Ecto neural progenitor cell (in vitro differentiated cells): ENCODE data around the gene AMPD3.

Experiments
- DNase-seq: peaks from one replicate; pipeline ENCODE4 v3.0.0-alpha.2; 2018; ENCODE audit warnings: low spot score

The AMPD3 gene

DNA sequence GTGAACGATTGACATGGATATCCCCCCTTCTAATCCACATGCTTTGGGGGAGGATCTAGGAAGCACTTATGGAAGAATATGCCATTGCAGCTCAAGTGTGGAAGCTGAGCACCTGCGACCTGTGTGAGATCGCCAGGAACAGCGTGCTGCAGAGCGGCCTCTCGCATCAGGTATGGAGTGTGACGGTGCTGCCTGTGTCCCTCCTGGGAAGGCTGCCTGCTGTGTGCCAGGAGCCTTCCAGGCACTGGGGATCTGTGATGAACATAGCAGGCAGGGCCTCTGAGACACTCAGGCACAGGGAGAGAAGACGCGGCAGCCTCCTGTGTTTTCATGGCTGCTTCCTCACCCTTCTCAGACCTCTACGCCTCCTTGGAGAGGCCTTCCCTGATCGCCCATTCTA is 49.4 kb downstream of the AMPD3 start:
- DNase-seq: no peak

DNA sequence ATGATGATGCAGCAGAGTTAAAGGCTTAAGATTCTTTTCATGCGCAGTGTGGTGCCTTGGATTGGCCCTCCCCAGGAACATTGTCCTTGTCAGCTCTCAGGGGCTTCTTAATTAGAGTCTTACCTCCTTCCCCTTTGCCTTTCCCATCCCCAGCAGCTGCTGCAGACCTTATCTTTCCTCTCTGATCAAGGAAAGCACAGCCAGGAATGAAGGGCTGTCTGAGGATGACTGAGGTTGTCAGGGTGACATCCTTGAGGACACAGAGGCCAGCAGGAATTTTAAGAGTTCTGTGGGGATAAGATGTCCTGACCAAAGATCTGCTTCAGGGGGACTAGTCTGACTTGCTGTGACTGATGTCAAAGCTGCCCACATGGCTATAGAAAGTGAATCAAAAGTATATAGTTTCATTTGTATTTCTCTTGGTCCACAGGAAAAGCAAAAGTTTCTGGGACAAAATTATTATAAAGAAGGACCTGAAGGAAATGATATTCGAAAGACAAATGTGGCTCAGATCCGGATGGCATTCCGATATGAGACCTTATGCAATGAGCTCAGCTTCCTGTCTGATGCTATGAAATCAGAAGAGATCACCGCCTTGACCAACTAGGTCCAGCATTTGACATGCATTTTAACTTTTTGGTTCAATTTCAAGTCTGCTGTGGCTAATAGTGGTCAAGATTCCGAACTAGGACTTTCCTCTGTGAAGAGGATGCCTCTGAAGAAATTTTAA is 50.4 kb downstream of the AMPD3 start:
- DNase-seq: no peak

DNA sequence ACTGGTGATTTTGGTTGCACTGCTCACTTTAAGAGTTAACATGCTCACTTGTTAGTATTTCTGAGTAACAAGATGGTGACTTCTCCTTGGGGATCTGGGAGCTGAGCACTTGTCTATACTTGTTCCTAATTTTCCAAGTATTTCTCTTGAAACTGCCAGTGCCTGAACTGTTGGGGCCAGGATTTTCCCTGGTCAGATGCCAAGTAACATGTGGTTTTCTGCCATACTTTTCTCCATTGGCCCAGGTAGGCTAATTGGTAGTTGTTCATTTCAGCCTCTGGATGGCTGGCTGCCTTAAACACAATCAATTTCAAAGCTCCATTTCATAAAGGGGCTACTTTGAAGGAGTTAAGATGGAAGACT is 50.9 kb downstream of the AMPD3 start:
- DNase-seq: no peak

DNA sequence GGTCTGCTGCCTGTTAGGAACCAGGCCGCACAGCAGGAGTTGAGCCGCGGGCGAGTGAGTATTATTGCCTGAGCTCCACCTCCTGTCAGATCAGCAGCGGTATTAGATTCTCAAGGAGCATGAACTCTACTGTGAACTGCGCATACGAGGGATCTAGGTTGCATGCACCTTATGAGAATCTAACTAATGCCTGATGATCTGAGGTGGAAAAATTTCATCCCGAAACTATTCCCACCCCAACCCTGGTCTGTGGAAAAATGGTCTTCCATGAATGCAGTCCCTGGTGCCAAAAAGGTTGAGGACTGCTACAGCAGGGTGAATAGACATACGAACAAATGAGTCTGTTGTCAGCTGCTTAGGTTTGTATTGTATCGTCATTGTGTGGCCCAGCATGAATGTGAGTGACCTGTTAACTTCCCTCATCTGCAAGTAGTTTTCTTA is 56.1 kb downstream of the AMPD3 start:
- DNase-seq: peak; percentile 68

DNA sequence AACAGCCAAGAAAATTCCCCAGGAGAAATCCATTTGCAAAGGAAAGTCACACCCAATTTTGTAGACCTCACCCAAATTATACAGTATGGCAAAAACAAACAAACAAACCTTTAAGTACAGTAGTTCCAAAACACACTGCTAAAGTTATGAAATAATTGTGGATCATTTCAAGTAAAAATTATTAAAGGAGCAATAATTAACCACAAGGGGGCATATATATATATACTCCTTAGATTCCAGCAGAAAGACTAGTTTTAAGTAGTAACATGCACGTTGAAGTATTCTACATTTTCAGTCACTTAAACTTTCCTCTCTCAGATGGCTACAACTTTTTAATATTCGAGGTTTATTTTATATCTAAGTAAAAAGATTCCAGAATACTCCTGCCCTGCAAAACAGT is 59.1 kb downstream of the AMPD3 start:
- DNase-seq: no peak

DNA sequence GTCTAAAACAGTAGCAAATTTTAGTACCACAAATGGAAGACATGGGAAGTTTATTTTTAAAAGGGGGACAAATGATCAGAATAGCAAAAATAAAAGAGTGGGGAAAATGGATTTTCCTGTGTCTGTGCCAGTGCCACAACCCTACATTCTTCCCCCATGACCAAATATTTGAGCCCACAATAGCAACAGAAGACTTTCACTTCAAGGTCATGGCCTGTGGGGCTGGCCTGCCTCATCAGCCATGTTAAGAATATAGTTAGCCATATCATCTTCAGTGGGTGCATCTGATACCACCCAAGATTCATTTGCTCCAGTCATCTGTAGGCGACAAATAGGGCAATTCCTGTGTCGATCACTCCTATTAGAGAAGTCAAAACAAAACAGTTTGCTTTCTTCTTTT is 59.6 kb downstream of the AMPD3 start:
- DNase-seq: no peak

DNA sequence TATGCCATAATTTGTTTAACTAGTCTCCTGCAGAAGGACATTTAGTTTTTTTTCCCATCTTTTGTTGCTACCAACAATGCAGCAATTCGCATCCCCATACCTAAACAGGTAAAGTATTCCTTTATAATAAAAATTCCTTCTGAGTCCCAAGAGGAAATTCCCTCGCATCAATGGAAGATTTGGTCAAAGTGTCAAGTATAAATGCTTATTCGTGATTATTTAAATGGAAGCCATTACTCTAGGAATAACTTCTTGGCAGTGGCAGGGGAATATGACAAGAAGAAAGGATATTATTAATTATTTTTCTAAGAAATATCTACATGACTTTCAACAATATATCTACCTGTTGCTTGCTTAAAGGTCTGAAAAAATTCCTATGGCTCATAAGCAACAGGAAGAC is 60.4 kb downstream of the AMPD3 start:
- DNase-seq: no peak

DNA sequence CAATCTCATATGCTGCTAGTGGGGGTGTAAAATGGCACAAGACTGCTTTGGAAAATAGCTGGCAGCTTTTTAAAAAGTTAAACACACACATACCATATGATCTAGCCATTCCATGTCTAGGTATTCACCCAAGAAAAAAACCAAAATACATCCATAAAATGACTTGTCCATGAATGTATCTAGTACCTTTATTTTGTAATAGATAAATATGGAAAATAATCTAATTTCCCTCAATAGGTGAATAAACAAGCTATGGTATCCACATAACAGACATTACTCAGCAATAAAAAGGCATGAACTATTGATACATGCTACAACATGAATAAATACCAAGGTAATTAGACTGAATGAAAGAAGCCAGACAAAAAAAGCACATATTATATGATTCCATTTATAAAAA is 63.1 kb downstream of the AMPD3 start:
- no peak for DNase-seq

DNA sequence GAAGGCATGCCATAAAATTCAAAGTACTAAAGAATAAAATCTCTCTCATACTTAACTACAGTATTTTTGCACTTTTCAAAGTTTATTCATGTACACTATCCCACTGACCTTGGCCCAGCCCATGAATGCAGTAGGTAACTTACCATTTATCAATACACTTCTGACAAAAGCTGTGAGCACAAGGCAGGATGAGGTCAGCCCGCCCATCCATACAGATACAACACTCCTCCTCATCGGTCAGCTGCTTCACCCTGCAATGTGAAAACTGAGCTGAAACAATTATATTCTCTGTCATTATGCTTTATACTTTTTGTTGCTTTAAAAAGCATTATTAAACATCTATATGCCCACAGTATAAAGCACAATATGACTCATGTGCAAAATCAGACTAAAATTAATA is 63.8 kb downstream of the AMPD3 start:
- DNase-seq: no peak

DNA sequence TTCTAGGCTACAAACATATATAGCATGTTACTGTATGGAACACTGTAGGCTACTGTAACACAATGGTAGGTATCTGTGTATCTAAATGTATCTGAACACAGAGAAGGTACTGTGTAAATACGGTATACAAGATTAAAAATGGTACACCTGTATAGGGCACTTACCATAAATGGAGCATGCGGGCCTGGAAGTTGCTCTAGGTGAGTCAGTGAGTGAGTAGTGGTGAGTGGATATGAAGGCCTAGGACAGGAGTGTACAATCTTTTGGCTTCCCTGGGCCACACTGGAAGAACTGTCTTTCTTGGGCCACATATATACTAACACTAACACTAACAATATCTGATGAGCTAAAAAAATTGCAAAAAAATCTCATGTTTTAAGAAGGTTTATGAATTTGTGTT is 64.6 kb downstream of the AMPD3 start:
- DNase-seq: no peak

DNA sequence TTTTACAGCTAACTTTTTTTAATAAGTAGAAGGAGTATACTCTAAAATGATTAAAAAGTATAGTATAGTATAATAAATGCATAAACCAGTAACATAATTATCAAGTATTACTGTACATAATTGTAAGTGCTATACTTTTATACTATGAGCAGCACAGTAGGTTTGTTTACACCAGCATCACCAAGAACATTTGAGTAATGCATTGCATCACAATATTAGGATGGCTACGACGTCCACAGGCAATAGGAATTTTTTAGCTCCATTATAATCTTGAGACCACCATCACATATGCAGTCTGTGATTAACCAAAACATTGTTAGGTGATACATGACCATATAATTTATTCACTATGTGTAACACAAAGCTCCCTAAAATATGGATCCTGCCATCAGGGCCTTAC is 65.5 kb downstream of the AMPD3 start:
- DNase-seq: no peak

DNA sequence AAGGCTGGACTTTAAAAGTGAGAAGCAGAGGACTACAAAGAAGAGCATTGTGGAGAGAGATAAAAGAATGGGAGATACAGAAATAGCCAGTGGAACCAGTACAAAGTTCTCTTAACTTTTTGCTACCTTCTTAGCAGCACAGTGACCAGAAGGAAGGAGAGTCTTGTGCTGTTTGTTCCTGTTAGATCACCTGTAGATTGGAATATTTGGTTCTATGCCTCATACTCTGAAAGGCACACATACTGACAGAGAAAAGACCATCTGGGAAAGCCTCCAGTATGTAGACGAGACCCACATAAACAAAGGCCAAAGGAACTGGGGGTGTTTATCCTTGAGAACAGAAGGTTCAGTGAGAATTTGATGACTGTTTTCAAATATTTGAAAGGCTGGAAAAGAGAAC is 67.2 kb downstream of the AMPD3 start:
- no peak for DNase-seq

DNA sequence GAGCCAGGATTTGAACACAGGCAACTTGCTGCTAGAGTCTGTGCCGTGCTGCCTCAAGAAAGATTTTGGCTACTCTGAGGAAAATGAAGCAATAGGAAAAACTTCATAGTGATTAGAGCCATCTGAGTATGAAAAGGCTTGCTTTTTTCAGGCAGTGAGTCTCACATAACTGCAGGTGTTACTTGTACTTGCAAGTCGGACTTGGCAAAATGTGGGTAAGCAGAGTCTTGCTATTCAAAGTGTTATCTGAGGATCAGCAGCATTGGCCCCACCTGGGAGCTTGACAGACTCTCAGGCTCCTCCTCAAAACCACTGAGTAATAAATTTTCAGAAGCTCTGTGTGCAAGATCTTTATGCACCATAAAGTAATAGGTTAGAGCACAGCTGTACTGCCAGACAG is 67.9 kb downstream of the AMPD3 start:
- no peak for DNase-seq

DNA sequence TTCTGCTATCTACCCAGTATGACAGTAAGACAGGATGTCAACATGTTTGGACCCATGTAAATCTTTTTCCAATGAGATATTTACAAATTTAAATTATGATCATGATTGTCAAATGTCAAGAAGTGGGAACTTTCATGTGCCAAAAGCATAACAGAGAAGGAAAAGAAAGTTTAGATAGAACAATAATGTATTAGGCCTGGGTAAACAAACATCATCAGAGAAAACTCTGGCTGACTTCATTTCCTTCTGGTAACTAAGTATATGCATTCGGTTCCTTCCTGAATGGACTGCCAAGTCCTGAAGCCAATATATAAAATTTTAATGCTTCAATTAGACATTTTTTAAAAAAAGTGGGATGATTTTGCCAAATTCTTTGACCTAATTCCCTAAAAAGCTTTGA is 69.4 kb downstream of the AMPD3 start:
- DNase-seq: no peak

DNA sequence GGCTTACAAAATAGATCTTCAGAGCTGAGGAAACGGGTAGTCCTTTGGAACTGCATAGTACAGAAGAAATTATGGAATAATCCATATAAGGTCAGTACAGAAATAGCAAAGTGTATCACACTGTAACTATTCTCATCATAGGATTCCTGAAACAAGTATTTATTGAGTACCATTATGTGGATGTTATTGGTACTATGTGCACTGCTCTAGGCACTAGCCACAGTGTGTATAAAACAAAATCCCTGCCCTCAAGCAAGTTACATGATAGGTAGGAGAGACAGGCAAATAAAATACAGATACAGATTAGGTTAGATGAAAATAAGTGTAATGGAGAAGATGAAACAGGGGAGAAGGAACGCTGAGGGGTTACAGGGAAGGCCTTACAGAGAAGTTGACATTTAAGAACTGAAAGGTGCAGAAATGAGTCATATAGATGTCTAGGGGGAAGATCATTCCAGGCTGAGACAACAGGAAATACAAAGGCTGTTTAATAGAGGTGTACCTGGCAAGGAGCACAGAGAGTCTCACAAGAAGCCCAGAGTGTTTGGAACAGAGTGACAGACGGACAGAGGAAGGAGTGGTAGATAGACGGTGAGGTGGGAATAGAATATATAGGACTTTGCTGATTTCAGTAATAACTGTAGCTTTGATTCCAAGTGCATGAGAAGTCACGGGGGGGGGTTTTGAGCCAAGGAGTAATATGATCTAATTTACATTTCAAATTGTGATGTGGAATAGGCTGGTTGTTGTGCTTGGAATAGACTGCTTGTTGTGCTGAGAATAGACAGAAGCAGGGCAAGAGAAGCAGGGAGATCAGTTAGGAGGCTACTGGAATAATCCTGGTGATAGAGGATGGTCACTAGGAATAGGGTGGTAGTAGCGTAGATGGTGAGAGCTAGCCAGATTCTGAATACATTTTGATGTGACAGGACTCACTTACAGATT is 72.2 kb downstream of the AMPD3 start:
- no peak for DNase-seq

DNA sequence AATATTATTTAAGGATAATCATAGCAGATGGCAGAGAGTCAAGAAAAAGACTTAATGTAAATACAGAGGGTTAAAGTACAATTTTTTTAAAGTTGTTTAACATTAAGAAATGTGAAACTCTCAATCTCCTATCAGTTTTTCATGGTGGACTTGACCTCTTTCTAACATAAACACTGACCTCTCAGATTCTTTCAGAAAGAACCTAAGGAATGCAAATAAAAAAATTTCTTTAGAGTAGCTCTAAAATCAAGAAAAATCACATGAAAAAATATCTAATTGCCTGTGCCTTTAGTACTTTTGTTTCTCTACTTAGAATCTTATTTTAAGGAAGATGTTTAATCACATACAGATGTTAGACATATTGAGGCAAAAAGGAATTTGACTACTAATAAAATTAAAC is 73.1 kb downstream of the AMPD3 start:
- no peak for DNase-seq

DNA sequence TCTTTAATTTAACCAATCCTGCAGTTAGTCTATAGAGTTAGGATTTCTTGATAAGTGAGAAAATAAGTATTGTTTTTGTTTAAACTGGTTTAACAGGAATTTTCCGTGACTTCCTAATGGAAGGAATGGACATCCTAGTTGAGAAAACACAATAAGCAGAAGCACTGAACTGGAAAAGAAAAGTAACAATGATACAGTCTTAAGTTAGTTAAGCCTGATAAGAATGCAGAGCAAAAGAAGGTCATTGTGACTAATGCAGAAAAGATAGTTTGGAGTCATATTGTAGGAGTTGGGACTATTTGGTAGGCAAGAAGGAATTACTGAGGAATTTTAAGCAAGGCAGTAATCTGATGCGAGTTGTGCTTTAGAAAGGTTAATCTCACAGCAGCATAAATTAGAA is 74.2 kb downstream of the AMPD3 start:
- no peak for DNase-seq

DNA sequence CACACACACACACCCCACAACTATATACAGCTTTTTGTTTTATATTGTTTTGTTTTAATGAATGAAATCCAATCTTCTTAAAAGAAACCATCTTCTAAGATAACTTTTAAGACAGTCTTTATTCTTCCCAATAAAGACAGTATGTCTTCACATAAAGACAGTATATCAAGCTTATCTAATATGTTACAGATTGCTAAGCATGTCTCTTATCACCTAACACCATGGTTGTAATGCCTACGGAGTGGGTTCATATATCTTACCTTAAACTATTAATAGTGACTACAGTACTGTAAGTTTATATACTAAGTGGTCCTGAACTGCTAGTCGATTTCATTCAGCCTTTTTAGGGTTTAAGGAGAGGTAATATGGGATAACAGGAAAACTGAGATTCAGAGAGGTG is 77.5 kb downstream of the AMPD3 start:
- DNase-seq: no peak

DNA sequence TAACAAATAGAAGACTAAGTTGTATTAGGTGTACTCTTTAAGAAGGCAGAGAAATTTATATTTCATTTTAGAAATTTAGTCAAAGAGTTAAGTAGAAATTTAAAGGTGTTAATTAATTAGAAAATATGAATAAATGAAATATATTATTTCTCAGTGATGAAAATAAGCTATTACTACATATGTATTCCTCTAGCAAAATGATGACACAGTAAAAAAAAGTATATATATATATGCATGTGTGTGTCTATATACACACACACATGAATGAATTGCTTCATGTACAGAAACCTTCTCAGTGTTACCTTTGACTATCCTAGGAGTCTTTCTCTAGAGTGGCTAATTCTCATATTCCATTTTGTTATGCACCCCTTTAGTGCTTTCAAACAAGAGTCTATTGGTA is 78.3 kb downstream of the AMPD3 start:
- DNase-seq: no peak

DNA sequence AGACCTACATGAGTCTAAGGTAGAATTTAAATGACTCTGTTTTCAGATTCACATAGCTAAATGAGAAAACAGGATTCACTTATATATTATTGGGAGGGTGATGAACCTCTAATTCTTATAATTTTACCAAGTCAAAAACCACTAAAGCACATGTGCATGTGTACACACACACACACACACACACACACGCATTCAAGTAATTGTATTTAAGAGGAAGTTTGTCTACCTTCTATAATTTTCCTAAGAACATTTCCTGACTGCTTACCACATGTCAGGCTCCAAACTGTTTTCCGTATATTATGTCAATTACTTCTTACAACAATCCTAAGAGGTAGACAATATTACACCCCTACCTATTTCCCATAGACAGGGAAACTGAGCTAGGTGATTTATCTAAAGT is 79.3 kb downstream of the AMPD3 start:
- no peak for DNase-seq

DNA sequence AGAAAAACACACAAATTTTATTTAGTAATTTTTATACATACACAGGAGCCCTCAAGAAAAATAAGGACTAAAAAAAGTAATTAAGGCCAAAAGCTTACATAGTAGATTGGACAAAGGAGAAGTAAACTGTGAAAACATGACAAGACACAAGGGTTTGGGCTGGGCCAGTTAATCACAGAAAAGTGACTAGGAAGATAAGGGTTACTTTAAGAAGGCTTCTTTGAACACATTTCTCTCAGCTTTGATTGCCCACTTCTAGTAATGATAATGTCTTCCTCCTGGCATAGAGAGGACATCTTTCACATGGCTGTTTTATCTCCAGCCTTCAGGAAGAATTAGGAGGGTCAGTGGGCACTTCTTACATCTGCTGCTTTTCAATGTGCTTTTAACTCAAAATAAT is 82.5 kb downstream of the AMPD3 start:
- no peak for DNase-seq

DNA sequence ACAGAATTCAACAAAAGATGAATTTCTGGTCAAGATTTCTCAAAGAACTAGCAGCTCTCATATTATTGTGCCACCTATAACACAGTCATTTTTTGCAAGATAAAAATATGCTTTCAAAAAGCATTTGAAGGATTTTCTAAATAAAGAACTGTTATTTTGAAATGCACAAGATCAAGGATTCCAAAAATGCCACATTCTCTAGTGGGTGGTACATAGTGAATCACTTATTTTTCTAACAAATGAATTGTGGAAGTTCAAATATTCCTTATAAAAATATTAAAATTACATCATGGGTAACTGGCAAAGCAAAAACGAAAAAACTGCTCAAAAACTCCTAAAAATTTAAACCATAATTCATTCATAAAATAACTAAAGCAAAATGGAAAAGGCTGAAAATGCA is 83.9 kb downstream of the AMPD3 start:
- DNase-seq: no peak

DNA sequence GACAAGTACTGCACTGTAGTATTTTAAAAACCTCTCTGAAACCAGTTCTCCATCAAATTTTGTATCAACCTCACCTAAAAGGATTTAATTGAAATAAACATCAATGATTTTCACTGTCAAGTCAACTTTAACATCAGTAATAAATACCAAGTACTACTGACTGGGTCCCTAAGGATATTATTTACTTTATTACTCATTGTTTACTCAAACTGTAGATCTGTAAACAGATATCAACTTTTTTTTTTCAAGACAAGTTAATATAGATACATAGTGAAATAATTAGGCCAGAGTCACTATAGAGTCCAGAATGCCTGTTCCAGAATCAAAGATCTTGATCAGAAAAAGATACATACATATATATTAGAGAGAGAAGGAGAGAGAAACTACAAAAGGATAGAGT is 84.3 kb downstream of the AMPD3 start:
- no peak for DNase-seq

DNA sequence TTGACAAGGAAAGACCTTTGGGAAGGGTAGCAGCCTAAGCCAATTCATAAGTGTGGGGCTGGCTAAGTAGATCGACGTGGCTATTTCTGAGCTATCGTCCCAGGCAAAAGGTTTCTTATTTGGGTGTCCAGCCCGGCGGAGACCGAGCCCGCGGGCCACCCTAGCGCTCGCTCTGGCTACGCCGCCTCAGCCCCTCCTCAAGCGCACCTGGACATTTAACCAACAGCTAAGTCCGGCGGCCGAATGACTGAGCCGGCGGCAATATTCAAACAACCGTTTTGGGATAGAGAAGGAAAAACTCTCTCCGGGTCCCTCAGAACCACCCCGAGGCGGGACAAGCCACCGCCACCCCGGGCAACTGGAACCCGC is 85.5 kb downstream of the AMPD3 start:
- DNase-seq: no peak
